Endothelial cell of umbilical vein (primary cell): Measurements from ENCODE around the gene GPATCH2L. TPM values are rescaled to one million over a fixed set of nuclear protein-coding genes. Genes with fewer than 3 reads are reported as not detected.

Source experiments
- BruUV-seq: library from RNA; stranded (reverse); fragments of 400-500 nt; replicated peaks from 2 replicates; lab custom pipeline; 2021; lab: Mats Ljungman, UMichigan
- CTCF ChIA-PET: fragments of 300-600, 350-600 bp; sonication (Branson Sonifier 250); formaldehyde crosslinking; loops from one replicate; lab custom pipeline; 2021; ENCODE audit warnings: antibody characterized with exemption, inconsistent platforms; lab: Charles Lee
- POLR2A ChIA-PET: fragments of 300-600, 350-600 bp; sonication (Branson Sonifier 250); formaldehyde crosslinking; loops from one replicate; lab custom pipeline; 2021; ENCODE audit warnings: antibody characterized with exemption, inconsistent platforms; lab: Charles Lee
- DNase-seq: peaks from one replicate; pipeline ENCODE4 v3.0.0-alpha.2; 2011; ENCODE audit warnings: low read depth, low spot score
- FAIRE-seq: peaks from 2 replicates; lab custom pipeline; 2011; peaks lifted over from hg19 to GRCh38; lab: Jason Lieb, UNC
- H2AFZ ChIP-seq: 2 replicates; pipeline ENCODE4 v1.6.0; 2012; ENCODE audit warnings: low read depth, low read length, control low read depth, inconsistent platforms
- H3K27ac ChIP-seq: 2 replicates; pipeline ENCODE4 v1.5.1; 2011; ENCODE audit warnings: low read depth, mild to moderate bottlenecking, control low read depth, low read length, moderate library complexity; ENCODE audit not compliant: insufficient read depth
- H3K27me3 ChIP-seq, 2 experiments: 2 replicates each; pipeline versions ENCODE4 v1.6.0 to v1.6.1; 2011; ENCODE audit warnings: low read length in 2 of 2, mixed read lengths in 1 of 2; ENCODE audit not compliant: control insufficient read depth in 2 of 2, insufficient read depth in 2 of 2
- H3K36me3 ChIP-seq, 2 experiments: 2 replicates in 1 of 2; 3 replicates in 1 of 2; pipeline ENCODE4 v1.5.1; 2011; ENCODE audit warnings: low read length in 2 of 2, mild to moderate bottlenecking in 1 of 2, moderate library complexity in 1 of 2; ENCODE audit not compliant: control insufficient read depth in 2 of 2, insufficient read depth in 2 of 2; ENCODE audit errors: extremely low read depth in 1 of 2
- H3K4me1 ChIP-seq: 3 replicates; pipeline ENCODE4 v1.5.1; 2011; ENCODE audit warnings: mild to moderate bottlenecking, low read length; ENCODE audit not compliant: control insufficient read depth, insufficient read depth; ENCODE audit errors: extremely low read depth
- H3K4me2 ChIP-seq: 2 replicates; pipeline ENCODE4 v1.6.1; 2011; ENCODE audit warnings: low read length, control low read depth, mixed read lengths; ENCODE audit not compliant: insufficient read depth
- H3K4me3 ChIP-seq, 3 experiments: fragments of 200-600 bp in 1 of 3; sonication (generic), shearing (Covaris generic) in 1 of 3; replicated peaks in 1 of 3; 2 replicates each; pipeline ENCODE4 v1.5.1; 2011 to 2016; ENCODE audit warnings: control low read depth in 3 of 3, low read length in 3 of 3, mild to moderate bottlenecking in 2 of 3, inconsistent platforms in 1 of 3, low read depth in 1 of 3, moderate library complexity in 1 of 3; ENCODE audit not compliant: insufficient read depth in 1 of 3
- H3K79me2 ChIP-seq: 2 replicates; pipeline ENCODE4 v1.6.0; 2012; ENCODE audit warnings: low read length, inconsistent platforms; ENCODE audit not compliant: control insufficient read depth, insufficient read depth
- H3K9ac ChIP-seq: replicated peaks from 2 replicates; pipeline ENCODE3; 2011; ENCODE audit warnings: low read length, control low read depth; ENCODE audit not compliant: insufficient read depth; ENCODE audit errors: extremely low read depth
- H3K9me1 ChIP-seq: replicated peaks from 3 replicates; pipeline ENCODE4 v1.6.0; 2011; ENCODE audit warnings: mild to moderate bottlenecking, low read length; ENCODE audit not compliant: control insufficient read depth, insufficient read depth; ENCODE audit errors: extremely low read depth
- H3K9me3 ChIP-seq: replicated peaks from 2 replicates; pipeline ENCODE4 v1.5.1; 2012; ENCODE audit warnings: low read length, inconsistent platforms; ENCODE audit not compliant: control insufficient read depth, insufficient read depth
- H4K20me1 ChIP-seq: replicated peaks from 2 replicates; pipeline ENCODE3; 2011; ENCODE audit warnings: mild to moderate bottlenecking, low read length; ENCODE audit not compliant: control insufficient read depth, insufficient read depth; ENCODE audit errors: extremely low read depth
- CTCF ChIP-seq, 2 donors: IDR thresholded peaks; 1 replicate in 1 of 2; 2 replicates in 1 of 2; pipeline ENCODE4 v1.5.1; 2011; ENCODE audit warnings: low read length in 2 of 2, mild to moderate bottlenecking in 2 of 2, moderate library complexity in 2 of 2, control low read depth in 1 of 2, inconsistent platforms in 1 of 2, low read depth in 1 of 2; ENCODE audit not compliant: insufficient read depth in 1 of 2; ENCODE audit errors: extremely low read depth in 1 of 2
- EZH2 ChIP-seq: IDR thresholded peaks from 2 replicates; pipeline ENCODE4 v1.6.1; 2012; ENCODE audit warnings: borderline replicate concordance, low read depth, mild to moderate bottlenecking, moderate library complexity, low read length, inconsistent platforms; ENCODE audit not compliant: severe bottlenecking
- FOS ChIP-seq: IDR thresholded peaks from 2 replicates; pipeline ENCODE4 v1.6.1; 2011; ENCODE audit warnings: mild to moderate bottlenecking, low read length, moderate library complexity, borderline replicate concordance; ENCODE audit not compliant: insufficient read depth
- GATA2 ChIP-seq: IDR thresholded peaks from 2 replicates; pipeline ENCODE4 v1.7.0; 2011; ENCODE audit warnings: low read depth, mild to moderate bottlenecking, moderate library complexity, mixed read lengths, low read length; ENCODE audit not compliant: insufficient read length, insufficient read depth
- JUN ChIP-seq: IDR thresholded peaks from 2 replicates; pipeline ENCODE4 v1.6.1; 2011; ENCODE audit warnings: borderline replicate concordance, low read depth; ENCODE audit not compliant: insufficient read length, insufficient read depth
- MAX ChIP-seq: IDR thresholded peaks from 2 replicates; pipeline ENCODE4 v1.6.1; 2011; ENCODE audit not compliant: insufficient read depth, insufficient read length
- MYC ChIP-seq: IDR thresholded peaks from one replicate; pipeline ENCODE4 v1.6.1; 2011; ENCODE audit warnings: mild to moderate bottlenecking, low read depth, low read length
- POLR2A ChIP-seq: IDR thresholded peaks from 2 replicates; pipeline ENCODE4 v1.6.1; 2012; ENCODE audit warnings: low read depth, mild to moderate bottlenecking, control low read depth, low read length
- POLR2AphosphoS5 ChIP-seq: IDR thresholded peaks from 2 replicates; pipeline ENCODE4 v1.6.1; 2012; ENCODE audit warnings: low read depth, mild to moderate bottlenecking, control low read depth, low read length, moderate library complexity; ENCODE audit not compliant: insufficient read depth
- dilution Hi-C: fragments of 300-500 bp; cut with MboI; formaldehyde crosslinking; loops from one replicate; pipeline ENCODE4 v1.15.0; 2019; ENCODE audit warnings: low sequenced_read_pairs; ENCODE audit not compliant: extremely low pct_ligation_motif_present
- intact Hi-C: fragments of 100-400 bp; cut with micrococcal nuclease; formaldehyde crosslinking; loops from one replicate; pipeline ENCODE4 v1.10.0; 2022
- polyA plus RNA-seq, 4 experiments: library from polyadenylated mRNA; depleted of rRNA in 3 of 4; stranded (reverse) in 3 of 4; unstranded in 1 of 4; fragments of >200 nt; gene quantifications; 2 replicates each; pipeline versions ENCODE4 v1.2.1 to v1.2.3, GENCODE V29; 2011 to 2012; ENCODE audit warnings: missing spikeins in 1 of 4
- total RNA-seq: library from RNA; stranded (reverse); gene quantifications from 2 replicates; pipeline ENCODE4 v1.2.3, GENCODE V29; 2021

The GPATCH2L gene
- total and polyA plus RNA-seq, 2 donors (not counting 3 experiments of a cell fraction or from before 2014, with no cell fraction given), result 23.3 to 40.0 TPM

- Histone ChIP-seq H3K4me1 (no peaks in the 10 kb centered on the region), H3K36me3 (no peaks in the 10 kb centered on the region), H3K4me3 (no peak overlapping the region), H3K27ac (no peak overlapping the region), H4K20me1 (no peaks in the 10 kb centered on the region), H3K4me2 (no peak overlapping the region), H3K9me3 (no peaks in the 10 kb centered on the region), H2AFZ (no peak overlapping the region), H3K9ac (no peak overlapping the region), H3K27me3 (peaks cover 8% of the 10 kb centered on the region in 2 experiments), H3K9me1 (no peaks in the 10 kb centered on the region), H3K79me2 (no peaks in the 10 kb centered on the region)
- BruUV-seq, result no TSS peak
- ChIA-PET CTCF (interaction anchor here (0.6 to 1.4 kb wide), 3 partner anchors 20 to 37 kb away, joined by 3 to 4 read pairs (median 3); no protein-coding TSS in a partner anchor), POLR2A (no interaction called here)
- dilution Hi-C loops (no loop called here), intact Hi-C loops (no loop called here)
- DNase-seq, result no peak
- FAIRE-seq, result no peak
- no peak for TF ChIP-seq FOS
- TF ChIP-seq POLR2A, result no peak
- TF ChIP-seq JUN, result no peak
- TF ChIP-seq GATA2, result no peak
- no peak for TF ChIP-seq MYC
- no peak for TF ChIP-seq EZH2
- no peak for TF ChIP-seq MAX
- no peak for TF ChIP-seq POLR2AphosphoS5
- no peak for TF ChIP-seq CTCF (IDR thresholded peaks at IDR 0.05; ENCODE audit: extremely low read depth in 1 of 2, insufficient read depth in 1 of 2, low read depth in 1 of 2, low read length in 2 of 2)
Measured at GRCh38 chr14:76250302-76250701, 98.6 kb downstream of the GPATCH2L start.
